ENCODE data around the gene LDLRAD4.

GRCh38 chr18:13245481-13246000, 27.0 kb downstream of the LDLRAD4 start:
- TF ChIP-seq CTCF (IDR thresholded peaks at IDR 0.05) (no peak), POLR2A (IDR thresholded peaks at IDR 0.05) (no peak)
